ENCODE results near the gene YEATS2. TPM values are rescaled to one million over a fixed set of nuclear protein-coding genes. Genes with fewer than 3 reads are reported as not detected.

Gene YEATS2
- total RNA-seq, 1 experiment from 2014 or later: 38.6 TPM

GRCh38 chr3:183828538-183828870 lies 130.9 kb downstream of the YEATS2 start:
- ATAC-seq (no peak), DNase-seq (ENCODE audit: low read depth, low spot score) (no peak)
- Histone ChIP-seq H3K36me3 (ENCODE audit: control insufficient read depth in 1 of 2, insufficient read depth in 2 of 2, low read length in 2 of 2) (peaks cover 10 to 17% of the 10 kb centered on the region in 2 experiments; a peak in 2 of 4 replicates), H3K27ac (ENCODE audit: low read depth, low read length) (no peak overlapping the region), H4K20me1 (ENCODE audit: insufficient read depth) (no peaks in the 10 kb centered on the region), H3K9me2 (ENCODE audit: insufficient read depth) (no peaks in the 10 kb centered on the region), H3K4me3 (replicated peaks in 1 of 2; ENCODE audit: low read depth in 1 of 2, low read length in 2 of 2) (no peak overlapping the region), H3K27me3 (ENCODE audit: insufficient read depth, low read length) (no peaks in the 10 kb centered on the region), H3K4me2 (ENCODE audit: low read length) (no peak overlapping the region), H2AFZ (ENCODE audit: low read depth, low read length, poor library complexity, severe bottlenecking) (no peak overlapping the region), H3K9ac (ENCODE audit: low read length) (no peak overlapping the region), H3K4me1 (ENCODE audit: control insufficient read depth in 1 of 2, insufficient read depth in 2 of 2, low read length in 2 of 2) (peaks cover 7 to 15% of the 10 kb centered on the region in 2 experiments; a peak in 3 of 4 replicates), H3K9me3 (ENCODE audit: control insufficient read depth in 1 of 2, insufficient read depth in 1 of 2, low read depth in 1 of 2, low read length in 2 of 2) (no peaks in the 10 kb centered on the region), H3K79me2 (ENCODE audit: insufficient read depth, low read length) (peaks cover 4% of the 10 kb centered on the region; the same call in 1 of the 2 replicates)
- POLR2A ChIA-PET: no interaction called here
- CTCF ChIA-PET: no interaction called here
- BruUV-seq (replicated peaks): no TSS peak
- no peak for TF ChIP-seq CTCF (IDR thresholded peaks at IDR 0.05 in 2 of 3, conservative IDR thresholded peaks at IDR 0.05 in 1 of 3; ENCODE audit: borderline replicate concordance in 1 of 3, insufficient read depth in 1 of 3, low read depth in 2 of 3, low read length in 2 of 3)
- no peak for TF ChIP-seq EZH2phosphoT487 (IDR thresholded peaks at IDR 0.05; ENCODE audit: borderline replicate concordance)
- no peak for TF ChIP-seq TCF7L2 (IDR thresholded peaks at IDR 0.05; ENCODE audit: borderline replicate concordance, extremely low read depth, insufficient read depth, insufficient read length)
- TF ChIP-seq SRF (IDR thresholded peaks at IDR 0.05; ENCODE audit: low read depth): no peak
- TF ChIP-seq EZH2 (IDR thresholded peaks at IDR 0.05): no peak
- TF ChIP-seq JUND (IDR thresholded peaks at IDR 0.05): no peak
- TF ChIP-seq CEBPB (IDR thresholded peaks at IDR 0.05; ENCODE audit: low read depth): no peak
- TF ChIP-seq SIN3A (IDR thresholded peaks at IDR 0.05; ENCODE audit: low read depth): no peak
- no peak for TF ChIP-seq ELF1 (IDR thresholded peaks at IDR 0.05; ENCODE audit: borderline replicate concordance, low read depth)
- TF ChIP-seq, protein P1, sequence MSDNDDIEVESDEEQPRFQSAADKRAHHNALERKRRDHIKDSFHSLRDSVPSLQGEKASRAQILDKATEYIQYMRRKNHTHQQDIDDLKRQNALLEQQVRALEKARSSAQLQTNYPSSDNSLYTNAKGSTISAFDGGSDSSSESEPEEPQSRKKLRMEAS (IDR thresholded peaks at IDR 0.05): no peak
- TF ChIP-seq EGR1 (IDR thresholded peaks at IDR 0.05; ENCODE audit: low read depth): no peak
- TF ChIP-seq SP1 (IDR thresholded peaks at IDR 0.05; ENCODE audit: low read depth): no peak
- no peak for TF ChIP-seq POLR2A (IDR thresholded peaks at IDR 0.05; ENCODE audit: borderline replicate concordance, extremely low read depth, insufficient read depth, insufficient read length)
- no peak for TF ChIP-seq ZFX (IDR thresholded peaks at IDR 0.05)
- TF ChIP-seq FOSL1 (IDR thresholded peaks at IDR 0.05; ENCODE audit: low read depth): no peak
- TF ChIP-seq, protein P2, sequence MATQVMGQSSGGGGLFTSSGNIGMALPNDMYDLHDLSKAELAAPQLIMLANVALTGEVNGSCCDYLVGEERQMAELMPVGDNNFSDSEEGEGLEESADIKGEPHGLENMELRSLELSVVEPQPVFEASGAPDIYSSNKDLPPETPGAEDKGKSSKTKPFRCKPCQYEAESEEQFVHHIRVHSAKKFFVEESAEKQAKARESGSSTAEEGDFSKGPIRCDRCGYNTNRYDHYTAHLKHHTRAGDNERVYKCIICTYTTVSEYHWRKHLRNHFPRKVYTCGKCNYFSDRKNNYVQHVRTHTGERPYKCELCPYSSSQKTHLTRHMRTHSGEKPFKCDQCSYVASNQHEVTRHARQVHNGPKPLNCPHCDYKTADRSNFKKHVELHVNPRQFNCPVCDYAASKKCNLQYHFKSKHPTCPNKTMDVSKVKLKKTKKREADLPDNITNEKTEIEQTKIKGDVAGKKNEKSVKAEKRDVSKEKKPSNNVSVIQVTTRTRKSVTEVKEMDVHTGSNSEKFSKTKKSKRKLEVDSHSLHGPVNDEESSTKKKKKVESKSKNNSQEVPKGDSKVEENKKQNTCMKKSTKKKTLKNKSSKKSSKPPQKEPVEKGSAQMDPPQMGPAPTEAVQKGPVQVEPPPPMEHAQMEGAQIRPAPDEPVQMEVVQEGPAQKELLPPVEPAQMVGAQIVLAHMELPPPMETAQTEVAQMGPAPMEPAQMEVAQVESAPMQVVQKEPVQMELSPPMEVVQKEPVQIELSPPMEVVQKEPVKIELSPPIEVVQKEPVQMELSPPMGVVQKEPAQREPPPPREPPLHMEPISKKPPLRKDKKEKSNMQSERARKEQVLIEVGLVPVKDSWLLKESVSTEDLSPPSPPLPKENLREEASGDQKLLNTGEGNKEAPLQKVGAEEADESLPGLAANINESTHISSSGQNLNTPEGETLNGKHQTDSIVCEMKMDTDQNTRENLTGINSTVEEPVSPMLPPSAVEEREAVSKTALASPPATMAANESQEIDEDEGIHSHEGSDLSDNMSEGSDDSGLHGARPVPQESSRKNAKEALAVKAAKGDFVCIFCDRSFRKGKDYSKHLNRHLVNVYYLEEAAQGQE (IDR thresholded peaks at IDR 0.05; ENCODE audit: low read depth): no peak
- intact Hi-C loops (cut with micrococcal nuclease): no loop called here
- RAD21 ChIA-PET (ENCODE audit: low non-redundant PET in 1 of 2, low total read pairs in 2 of 2, uncharacterized antibody in 2 of 2, unreplicated experiment in 2 of 2): no interaction called here

All from HCT116 (cell line).